Keratinocyte (primary cell): ENCODE results near the gene IRGQ.

Experiments
- EZH2 ChIP-seq: IDR thresholded peaks from one replicate; pipeline ENCODE4 v1.6.1; 2012; ENCODE audit warnings: inconsistent platforms, mild to moderate bottlenecking, low read length, moderate library complexity
- TF ChIP-seq, protein P1 (sequence below), 3 experiments: IDR thresholded peaks in 1 of 3; conservative IDR thresholded peaks in 1 of 3; optimal IDR thresholded peaks in 1 of 3; 2 replicates in 2 of 3; 3 replicates in 1 of 3; pipeline versions ENCODE3 to v1.5.1; 2011; ENCODE audit warnings: low read length in 3 of 3, mild to moderate bottlenecking in 3 of 3, moderate library complexity in 2 of 3, control low read depth in 1 of 3, inconsistent platforms in 1 of 3; ENCODE audit not compliant: insufficient read depth in 2 of 3; ENCODE audit errors: extremely low read depth in 1 of 3

DNA sequence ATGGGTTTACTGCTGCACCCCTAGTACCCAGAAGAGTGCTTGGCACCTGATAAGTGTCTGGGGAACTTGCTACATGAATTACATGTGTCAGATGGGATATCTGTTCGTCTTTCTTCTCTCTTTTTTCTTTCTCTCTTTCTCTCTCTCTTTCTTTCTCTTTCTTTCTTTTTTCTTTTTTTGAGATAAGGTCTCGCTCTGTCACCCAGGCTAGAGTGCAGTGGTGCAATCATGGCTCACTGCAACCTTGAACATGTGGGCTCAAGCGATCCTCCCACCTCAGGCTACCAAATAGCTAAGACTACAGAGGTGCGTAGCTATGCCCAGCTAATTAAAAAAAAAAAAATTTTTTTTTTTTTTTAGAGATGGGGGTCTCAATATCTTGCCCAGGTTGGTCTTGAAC is 37.6 kb upstream of the IRGQ start:
- TF ChIP-seq, protein P1, sequence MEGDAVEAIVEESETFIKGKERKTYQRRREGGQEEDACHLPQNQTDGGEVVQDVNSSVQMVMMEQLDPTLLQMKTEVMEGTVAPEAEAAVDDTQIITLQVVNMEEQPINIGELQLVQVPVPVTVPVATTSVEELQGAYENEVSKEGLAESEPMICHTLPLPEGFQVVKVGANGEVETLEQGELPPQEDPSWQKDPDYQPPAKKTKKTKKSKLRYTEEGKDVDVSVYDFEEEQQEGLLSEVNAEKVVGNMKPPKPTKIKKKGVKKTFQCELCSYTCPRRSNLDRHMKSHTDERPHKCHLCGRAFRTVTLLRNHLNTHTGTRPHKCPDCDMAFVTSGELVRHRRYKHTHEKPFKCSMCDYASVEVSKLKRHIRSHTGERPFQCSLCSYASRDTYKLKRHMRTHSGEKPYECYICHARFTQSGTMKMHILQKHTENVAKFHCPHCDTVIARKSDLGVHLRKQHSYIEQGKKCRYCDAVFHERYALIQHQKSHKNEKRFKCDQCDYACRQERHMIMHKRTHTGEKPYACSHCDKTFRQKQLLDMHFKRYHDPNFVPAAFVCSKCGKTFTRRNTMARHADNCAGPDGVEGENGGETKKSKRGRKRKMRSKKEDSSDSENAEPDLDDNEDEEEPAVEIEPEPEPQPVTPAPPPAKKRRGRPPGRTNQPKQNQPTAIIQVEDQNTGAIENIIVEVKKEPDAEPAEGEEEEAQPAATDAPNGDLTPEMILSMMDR (optimal IDR thresholded peaks at IDR 0.05 in 1 of 3, IDR thresholded peaks at IDR 0.05 in 1 of 3, conservative IDR thresholded peaks at IDR 0.05 in 1 of 3; ENCODE audit: extremely low read depth in 1 of 3, insufficient read depth in 2 of 3, low read length in 3 of 3): no peak
- TF ChIP-seq EZH2: no peak
